Measurements from ENCODE around the gene ERBB4.

Gene ERBB4

GRCh38 chr2:212361174-212361756 is 177.3 kb downstream of the ERBB4 start:
- no peaks in the 10 kb centered on the region for H3K9me3 ChIP-seq (replicated peaks in 1 of 2; ENCODE audit: control insufficient read depth in 2 of 2, insufficient read depth in 1 of 2, low read depth in 1 of 2, low read length in 2 of 2)
- no peak overlapping the region for H2AK5ac ChIP-seq (ENCODE audit: low read depth, low read length)
- no CpG with 5 or more reads among the region's 1 CpG for WGBS, 2 donors (ENCODE audit: extremely low coverage in 2 of 2, insufficient read length in 2 of 2, insufficient replicate concordance in 1 of 2)
- peak overlapping the region; percentile 30 for H2AFZ ChIP-seq (ENCODE audit: low read length)
- no peak overlapping the region for H3K4ac ChIP-seq (ENCODE audit: low read length)
- no peak overlapping the region for H3K4me3 ChIP-seq (ENCODE audit: low read length in 2 of 2)
- no peak overlapping the region for H3K9ac ChIP-seq (ENCODE audit: low read depth, low read length, poor library complexity)
- no peak overlapping the region for H2BK15ac ChIP-seq (ENCODE audit: low read length)
- H3K79me1 ChIP-seq (ENCODE audit: low read depth, low read length) = no peaks in the 10 kb centered on the region
- no peak overlapping the region for H3K23ac ChIP-seq (ENCODE audit: low read depth, low read length, poor library complexity)
- H2BK120ac ChIP-seq (ENCODE audit: low read depth, low read length) = no peak overlapping the region
- no peak overlapping the region for H4K8ac ChIP-seq (ENCODE audit: low read depth, low read length)
- no peak overlapping the region for H2BK5ac ChIP-seq (ENCODE audit: low read length)
- H3K14ac ChIP-seq (ENCODE audit: low read length) = no peak overlapping the region
- H3K36me3 ChIP-seq (replicated peaks in 1 of 2; ENCODE audit: control insufficient read depth in 2 of 2, insufficient read depth in 2 of 2, low read length in 2 of 2) = no peaks in the 10 kb centered on the region
- H2BK12ac ChIP-seq (ENCODE audit: low read length) = no peak overlapping the region
- H3K27ac ChIP-seq (replicated peaks; ENCODE audit: low read length) = no peak overlapping the region
- H3K27me3 ChIP-seq (ENCODE audit: control insufficient read depth in 3 of 3, insufficient read depth in 3 of 3, low read depth in 1 of 3, low read length in 3 of 3) = no peaks in the 10 kb centered on the region
- no peak overlapping the region for H3K4me2 ChIP-seq (ENCODE audit: insufficient read depth, low read length, poor library complexity, severe bottlenecking)
- H3K18ac ChIP-seq (ENCODE audit: low read length) = no peak overlapping the region
- peaks cover 3 to 41% of the 10 kb centered on the region in 2 donors for H3K4me1 ChIP-seq (ENCODE audit: control insufficient read depth in 2 of 2, insufficient read depth in 1 of 2, low read depth in 1 of 2, low read length in 2 of 2)
- H4K91ac ChIP-seq (ENCODE audit: low read depth, low read length, poor library complexity) = no peak overlapping the region
- DNase-seq (ENCODE audit: low spot score) = no peak

GRCh38 chr2:212360068-212360460 is 178.5 kb downstream of the ERBB4 start:
- no peak overlapping the region for H3K4ac ChIP-seq (ENCODE audit: low read length)
- H3K79me1 ChIP-seq (ENCODE audit: low read depth, low read length) = no peaks in the 10 kb centered on the region
- no peak overlapping the region for H3K9ac ChIP-seq (ENCODE audit: low read depth, low read length, poor library complexity)
- no peak overlapping the region for H3K4me2 ChIP-seq (ENCODE audit: insufficient read depth, low read length, poor library complexity, severe bottlenecking)
- H3K4me3 ChIP-seq (ENCODE audit: low read length in 2 of 2) = no peak overlapping the region
- H4K8ac ChIP-seq (ENCODE audit: low read depth, low read length) = no peak overlapping the region
- H4K91ac ChIP-seq (ENCODE audit: low read depth, low read length, poor library complexity) = no peak overlapping the region
- no peak overlapping the region for H3K23ac ChIP-seq (ENCODE audit: low read depth, low read length, poor library complexity)
- H2AFZ ChIP-seq (ENCODE audit: low read length) = no peak overlapping the region
- H2BK15ac ChIP-seq (ENCODE audit: low read length) = no peak overlapping the region
- H2BK120ac ChIP-seq (ENCODE audit: low read depth, low read length) = no peak overlapping the region
- no peaks in the 10 kb centered on the region for H3K27me3 ChIP-seq (ENCODE audit: control insufficient read depth in 3 of 3, insufficient read depth in 3 of 3, low read depth in 1 of 3, low read length in 3 of 3)
- no peak for DNase-seq (ENCODE audit: low spot score)
- H2BK5ac ChIP-seq (ENCODE audit: low read length) = no peak overlapping the region
- peaks cover 3 to 41% of the 10 kb centered on the region in 2 donors for H3K4me1 ChIP-seq (ENCODE audit: control insufficient read depth in 2 of 2, insufficient read depth in 1 of 2, low read depth in 1 of 2, low read length in 2 of 2)
- no peaks in the 10 kb centered on the region for H3K36me3 ChIP-seq (replicated peaks in 1 of 2; ENCODE audit: control insufficient read depth in 2 of 2, insufficient read depth in 2 of 2, low read length in 2 of 2)
- H3K14ac ChIP-seq (ENCODE audit: low read length) = no peak overlapping the region
- no peak overlapping the region for H2AK5ac ChIP-seq (ENCODE audit: low read depth, low read length)
- H3K18ac ChIP-seq (ENCODE audit: low read length) = no peak overlapping the region
- H3K27ac ChIP-seq (replicated peaks; ENCODE audit: low read length) = peak overlapping the region; percentile 20
- H2BK12ac ChIP-seq (ENCODE audit: low read length) = no peak overlapping the region
- H3K9me3 ChIP-seq (replicated peaks in 1 of 2; ENCODE audit: control insufficient read depth in 2 of 2, insufficient read depth in 1 of 2, low read depth in 1 of 2, low read length in 2 of 2) = no peaks in the 10 kb centered on the region

- no peak for DNase-seq (ENCODE audit: low spot score)
- no peak overlapping the region for H2AK5ac ChIP-seq (ENCODE audit: low read depth, low read length)
Observed at GRCh38 chr2:212359425-212360067, 179.1 kb downstream of the ERBB4 start.

GRCh38 chr2:212357606-212358005 is 181.0 kb downstream of the ERBB4 start:
- no peak overlapping the region for H3K4me3 ChIP-seq (ENCODE audit: low read length in 2 of 2)
- H2BK12ac ChIP-seq (ENCODE audit: low read length) = no peak overlapping the region
- H3K79me1 ChIP-seq (ENCODE audit: low read depth, low read length) = no peaks in the 10 kb centered on the region
- H3K18ac ChIP-seq (ENCODE audit: low read length) = no peak overlapping the region
- no peaks in the 10 kb centered on the region for H3K36me3 ChIP-seq (replicated peaks in 1 of 2; ENCODE audit: control insufficient read depth in 2 of 2, insufficient read depth in 2 of 2, low read length in 2 of 2)
- no peak overlapping the region for H4K91ac ChIP-seq (ENCODE audit: low read depth, low read length, poor library complexity)
- no peak overlapping the region for H3K4me2 ChIP-seq (ENCODE audit: insufficient read depth, low read length, poor library complexity, severe bottlenecking)
- no peaks in the 10 kb centered on the region for H3K27me3 ChIP-seq (ENCODE audit: control insufficient read depth in 3 of 3, insufficient read depth in 3 of 3, low read depth in 1 of 3, low read length in 3 of 3)
- no peak overlapping the region for H2BK5ac ChIP-seq (ENCODE audit: low read length)
- H4K8ac ChIP-seq (ENCODE audit: low read depth, low read length) = no peak overlapping the region
- no peak overlapping the region for H3K9ac ChIP-seq (ENCODE audit: low read depth, low read length, poor library complexity)
- no peak overlapping the region for H2BK15ac ChIP-seq (ENCODE audit: low read length)
- H3K14ac ChIP-seq (ENCODE audit: low read length) = no peak overlapping the region
- no peak overlapping the region for H2BK120ac ChIP-seq (ENCODE audit: low read depth, low read length)
- no peak overlapping the region for H3K27ac ChIP-seq (replicated peaks; ENCODE audit: low read length)
- H2AFZ ChIP-seq (ENCODE audit: low read length) = peak overlapping the region; percentile 19
- no peak overlapping the region for H3K4ac ChIP-seq (ENCODE audit: low read length)
- H3K9me3 ChIP-seq (replicated peaks in 1 of 2; ENCODE audit: control insufficient read depth in 2 of 2, insufficient read depth in 1 of 2, low read depth in 1 of 2, low read length in 2 of 2) = no peaks in the 10 kb centered on the region
- H3K4me1 ChIP-seq (ENCODE audit: control insufficient read depth in 2 of 2, insufficient read depth in 1 of 2, low read depth in 1 of 2, low read length in 2 of 2) = peaks cover 0 to 31% of the 10 kb centered on the region in 2 donors
- no peak overlapping the region for H3K23ac ChIP-seq (ENCODE audit: low read depth, low read length, poor library complexity)
- no peak for DNase-seq (ENCODE audit: low spot score)
- no peak overlapping the region for H2AK5ac ChIP-seq (ENCODE audit: low read depth, low read length)
- whole genome bisulfite sequencing, 2 donors (ENCODE audit: extremely low coverage in 2 of 2, insufficient read length in 2 of 2, insufficient replicate concordance in 1 of 2) = no CpG with 5 or more reads among the region's 5 CpGs

More at GRCh38 chr2:212359425-212360067, 179.1 kb downstream of the ERBB4 start:
- Histone ChIP-seq H3K4me1 (ENCODE audit: control insufficient read depth in 2 of 2, insufficient read depth in 1 of 2, low read depth in 1 of 2, low read length in 2 of 2) (peaks cover under 1 to 39% of the 10 kb centered on the region in 2 donors), H2BK5ac (ENCODE audit: low read length) (no peak overlapping the region), H3K9ac (ENCODE audit: low read depth, low read length, poor library complexity) (no peak overlapping the region), H3K36me3 (replicated peaks in 1 of 2; ENCODE audit: control insufficient read depth in 2 of 2, insufficient read depth in 2 of 2, low read length in 2 of 2) (no peaks in the 10 kb centered on the region), H2AFZ (ENCODE audit: low read length) (no peak overlapping the region), H3K9me3 (replicated peaks in 1 of 2; ENCODE audit: control insufficient read depth in 2 of 2, insufficient read depth in 1 of 2, low read depth in 1 of 2, low read length in 2 of 2) (no peaks in the 10 kb centered on the region), H3K4ac (ENCODE audit: low read length) (no peak overlapping the region), H3K14ac (ENCODE audit: low read length) (no peak overlapping the region), H3K79me1 (ENCODE audit: low read depth, low read length) (no peaks in the 10 kb centered on the region), H4K91ac (ENCODE audit: low read depth, low read length, poor library complexity) (no peak overlapping the region), H2BK120ac (ENCODE audit: low read depth, low read length) (no peak overlapping the region), H3K23ac (ENCODE audit: low read depth, low read length, poor library complexity) (no peak overlapping the region), H4K8ac (ENCODE audit: low read depth, low read length) (no peak overlapping the region), H3K27ac (replicated peaks; ENCODE audit: low read length) (no peak overlapping the region), H3K4me2 (ENCODE audit: insufficient read depth, low read length, poor library complexity, severe bottlenecking) (no peak overlapping the region), H3K27me3 (ENCODE audit: control insufficient read depth in 3 of 3, insufficient read depth in 3 of 3, low read depth in 1 of 3, low read length in 3 of 3) (no peaks in the 10 kb centered on the region), H2BK12ac (ENCODE audit: low read length) (no peak overlapping the region), H3K18ac (ENCODE audit: low read length) (no peak overlapping the region), H3K4me3 (ENCODE audit: low read length in 2 of 2) (no peak overlapping the region), H2BK15ac (ENCODE audit: low read length) (no peak overlapping the region)
- no CpG with 5 or more reads among the region's 3 CpGs for WGBS, 2 donors (ENCODE audit: extremely low coverage in 2 of 2, insufficient read length in 2 of 2, insufficient replicate concordance in 1 of 2)

Data from neuronal stem cell (in vitro differentiated cells).